Sigmoid colon (tissue), 7 donors: ENCODE results near the gene RASD1. TPM values are rescaled to one million over a fixed set of nuclear protein-coding genes. Genes with fewer than 3 reads are reported as not detected.

ENCODE experiments used
- DNase-seq: peaks from one replicate; pipeline ENCODE4 v3.0.0-alpha.2; 2019
- H3K27ac ChIP-seq, 4 donors: fragments of 200-600 bp; sonication (generic); one replicate each; pipeline ENCODE4 v1.5.1; 2016 to 2019; ENCODE audit warnings: mild to moderate bottlenecking in 1 of 4
- H3K27me3 ChIP-seq, 3 donors: fragments of 200-600 bp; sonication (generic); one replicate each; pipeline ENCODE4 v1.5.1; 2019; ENCODE audit warnings: mild to moderate bottlenecking in 1 of 3
- H3K36me3 ChIP-seq, 4 donors: fragments of 200-600 bp; sonication (generic); one replicate each; pipeline ENCODE4 v1.5.1; 2016 to 2019
- H3K4me1 ChIP-seq, 4 donors: fragments of 200-600 bp; sonication (generic); one replicate each; pipeline ENCODE4 v1.5.1; 2017 to 2019
- H3K4me3 ChIP-seq, 4 donors: fragments of 200-600 bp; sonication (generic); one replicate each; pipeline ENCODE4 v1.5.1; 2017 to 2019; ENCODE audit warnings: mild to moderate bottlenecking in 2 of 4, moderate library complexity in 1 of 4
- H3K9me3 ChIP-seq, 4 donors: fragments of 200-600 bp in 3 of 4; sonication (generic) in 3 of 4; one replicate each; pipeline versions ENCODE4 v1.5.1 to v1.6.1; 2013 to 2019
- CTCF ChIP-seq, 4 experiments: fragments of 450-650 bp in 3 of 4; fragments of 200-600 bp in 1 of 4; IDR thresholded peaks; one replicate each; pipeline ENCODE4 v1.5.1; 2016 to 2019; ENCODE audit warnings: antibody characterized with exemption in 4 of 4, mild to moderate bottlenecking in 3 of 4, moderate library complexity in 2 of 4
- EP300 ChIP-seq, 4 donors: sonication (generic); formaldehyde crosslinking; IDR thresholded peaks; one replicate each; pipeline ENCODE4 v1.6.1; 2017; ENCODE audit warnings: antibody characterized with exemption in 4 of 4
- POLR2A ChIP-seq, 2 donors: fragments of 450-650 bp; IDR thresholded peaks; one replicate each; pipeline ENCODE4 v1.6.1; 2016; ENCODE audit warnings: antibody characterized with exemption in 2 of 2, mild to moderate bottlenecking in 2 of 2, moderate library complexity in 2 of 2
- POLR2AphosphoS5 ChIP-seq, 4 donors: sonication (generic); formaldehyde crosslinking; IDR thresholded peaks; one replicate each; pipeline ENCODE4 v1.6.1; 2017; ENCODE audit warnings: antibody characterized with exemption in 4 of 4
- WGBS, 2 donors: extraction: QIAGEN DNeasy Blood & Tissue Kit; methylation state at CpG; one replicate each; pipeline ENCODE4 v1.1.7; 2013; 5-methylcytosine and 5-hydroxymethylcytosine counted together
- intact Hi-C: fragments of 100-400 bp; cut with DNase I; formaldehyde crosslinking; loops from one replicate; pipeline ENCODE4 v1.15.1; 2023
- polyA plus RNA-seq, 3 donors: library from polyadenylated mRNA; stranded (reverse); fragments of 200-250 nt; gene quantifications; one replicate each; pipeline ENCODE4 v1.2.3, GENCODE V29; 2013
- total RNA-seq, 4 donors: library from RNA; depleted of rRNA; stranded (reverse); fragments of >200 nt; gene quantifications; one replicate each; pipeline ENCODE4 v1.1.0, GENCODE V29; 2016
- donor health status: healthy with polysubstance abuse.
- donor health status: Bipolar disorder and iron deficiency.
- donor health status: healthy.

Gene RASD1
- total and polyA plus RNA-seq, 7 donors, result 5.8 to 40.8 (median 12.5) TPM

DNA sequence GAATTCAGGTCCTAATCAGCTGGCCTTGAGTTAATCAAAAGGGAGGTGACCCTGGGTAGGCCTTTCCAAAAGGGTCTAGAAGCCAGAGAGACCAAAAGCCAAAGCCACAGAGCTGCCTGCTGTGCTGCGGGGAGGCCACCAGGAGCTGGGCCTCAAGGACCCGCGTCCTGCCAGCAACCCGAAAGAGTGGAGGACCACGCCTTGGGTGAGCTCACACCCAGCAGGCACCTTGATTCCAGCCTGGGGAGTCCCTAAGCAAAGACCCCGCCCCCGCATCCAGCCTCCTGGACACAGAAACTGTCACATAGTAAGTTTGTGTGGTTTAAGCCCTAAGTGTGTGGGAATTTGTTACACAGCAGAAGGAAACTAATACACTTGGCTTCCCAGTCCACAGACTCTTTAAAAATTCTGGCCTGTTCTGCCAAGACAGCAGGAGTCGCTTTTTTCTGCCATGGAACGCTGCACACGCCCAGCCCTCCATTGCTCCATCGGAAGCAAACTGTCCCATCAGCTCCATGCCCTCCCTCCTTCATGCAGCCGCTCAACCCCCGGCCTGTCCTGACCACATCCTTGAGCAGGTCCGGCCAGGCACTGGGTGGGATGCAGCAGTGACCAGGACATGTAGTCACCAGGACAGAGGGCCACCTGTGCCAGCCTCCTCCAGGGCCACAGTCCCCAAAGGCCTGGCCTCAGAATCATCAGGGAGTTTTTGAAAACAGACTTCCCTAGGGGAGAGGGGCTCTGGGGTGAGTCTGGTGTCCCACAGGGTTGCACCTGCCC is 20.9 kb upstream of the RASD1 start:
- H3K9me3 ChIP-seq, result no peaks in the 10 kb centered on the region
- TF ChIP-seq POLR2A (IDR thresholded peaks at IDR 0.05), result no peak
- no peak for TF ChIP-seq EP300 (IDR thresholded peaks at IDR 0.05)
- TF ChIP-seq CTCF (IDR thresholded peaks at IDR 0.05), result no peak
- no peak for TF ChIP-seq POLR2AphosphoS5 (IDR thresholded peaks at IDR 0.05)
- H3K4me3 ChIP-seq, result no peak overlapping the region
- H3K4me1 ChIP-seq, result peaks cover 0 to 16% (median 0%) of the 10 kb centered on the region in 4 donors
- H3K27me3 ChIP-seq, result no peaks in the 10 kb centered on the region
- no peaks in the 10 kb centered on the region for H3K36me3 ChIP-seq
- 83 to 93% methylated on average over 14 of the region's 14 CpGs for WGBS, 2 donors
- H3K27ac ChIP-seq, result no peak overlapping the region
- intact Hi-C loops, result no loop called here
- no peak for DNase-seq

DNA sequence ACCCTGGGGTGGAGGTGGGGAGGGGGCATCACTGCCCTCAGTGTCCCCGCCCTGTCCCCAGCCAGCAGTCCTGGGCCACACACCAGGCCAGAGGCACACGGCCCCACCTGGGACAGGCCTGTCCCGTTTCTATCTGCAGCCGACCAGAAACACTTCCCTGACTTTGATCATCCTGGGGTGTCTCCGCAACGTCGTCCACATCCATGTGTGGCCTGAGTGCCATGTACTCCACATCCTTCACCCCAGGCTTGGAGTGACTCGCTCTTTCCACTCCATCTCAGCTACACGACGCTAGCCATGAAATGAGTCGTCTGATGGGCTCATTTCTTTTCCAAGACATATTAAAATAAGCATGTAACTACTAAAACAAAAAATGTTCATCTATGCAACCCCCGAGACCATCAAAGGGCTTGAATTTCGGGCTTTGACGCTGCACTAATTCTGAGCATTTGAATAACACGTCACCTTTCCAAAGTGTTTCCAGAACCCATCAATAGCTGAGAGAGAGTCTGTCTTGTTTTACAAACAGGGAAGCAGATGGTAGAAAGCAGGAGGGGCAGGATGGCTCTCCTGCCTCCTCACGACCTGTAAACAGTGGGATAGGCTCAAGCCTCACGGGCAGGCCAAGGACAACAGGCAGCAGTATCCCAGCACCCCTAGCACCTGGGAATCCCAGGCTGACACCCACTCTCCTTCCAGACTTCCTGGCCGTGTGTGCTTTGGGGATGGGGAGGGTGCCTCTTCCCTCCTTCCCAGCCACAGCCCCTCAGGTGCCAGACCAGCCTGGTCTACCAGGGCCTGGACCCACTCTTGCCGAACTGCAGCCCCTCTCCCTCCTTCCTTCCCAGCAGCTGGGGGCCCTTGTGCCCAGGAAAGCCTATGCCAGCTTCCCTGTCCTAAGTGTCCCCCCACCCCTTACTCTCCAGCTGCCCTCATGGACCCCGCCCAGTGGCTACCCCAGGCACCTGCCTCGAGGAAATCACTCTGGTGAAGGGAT is 20.0 kb upstream of the RASD1 start:
- TF ChIP-seq POLR2AphosphoS5 (IDR thresholded peaks at IDR 0.05) (no peak), EP300 (IDR thresholded peaks at IDR 0.05) (no peak), CTCF (IDR thresholded peaks at IDR 0.05) (no peak), POLR2A (IDR thresholded peaks at IDR 0.05) (no peak)
- H3K36me3 ChIP-seq, result no peaks in the 10 kb centered on the region
- H3K4me1 ChIP-seq, result peaks cover 0 to 16% (median 0%) of the 10 kb centered on the region in 4 donors
- intact Hi-C loops, result no loop called here
- H3K9me3 ChIP-seq, result no peaks in the 10 kb centered on the region
- DNase-seq, result no peak
- WGBS, 2 donors, result 82 to 83% methylated on average over 21 of the region's 21 CpGs
- no peak overlapping the region for H3K4me3 ChIP-seq
- no peaks in the 10 kb centered on the region for H3K27me3 ChIP-seq
- no peak overlapping the region for H3K27ac ChIP-seq

- Histone ChIP-seq H3K4me1 (peaks cover 0 to 16% (median 0%) of the 10 kb centered on the region in 4 donors), H3K9me3 (no peaks in the 10 kb centered on the region), H3K27ac (no peak overlapping the region), H3K4me3 (no peak overlapping the region), H3K36me3 (no peaks in the 10 kb centered on the region), H3K27me3 (no peaks in the 10 kb centered on the region)
- DNase-seq, result no peak
- 91 to 92% methylated on average over 21 of the region's 21 CpGs for WGBS, 2 donors
- intact Hi-C loops, result loop anchor here (5.0 kb wide), 1 partner anchor 52 kb away; no protein-coding TSS in a partner anchor
- TF ChIP-seq POLR2A (IDR thresholded peaks at IDR 0.05) (no peak), EP300 (IDR thresholded peaks at IDR 0.05) (no peak), POLR2AphosphoS5 (IDR thresholded peaks at IDR 0.05) (no peak), CTCF (IDR thresholded peaks at IDR 0.05) (no peak)
Observed at GRCh38 chr17:17514993-17515933, 19.1 kb upstream of the RASD1 start.

- intact Hi-C loops, result loop anchor here (5.0 kb wide), 1 partner anchor 53 kb away; no protein-coding TSS in a partner anchor
- Histone ChIP-seq H3K9me3 (no peaks in the 10 kb centered on the region), H3K36me3 (no peaks in the 10 kb centered on the region), H3K27me3 (no peaks in the 10 kb centered on the region), H3K27ac (no peak overlapping the region), H3K4me1 (peaks cover 0 to 16% (median 0%) of the 10 kb centered on the region in 4 donors), H3K4me3 (no peak overlapping the region)
- WGBS, 2 donors, result 88 to 90% methylated on average over 16 of the region's 16 CpGs
- TF ChIP-seq POLR2A (IDR thresholded peaks at IDR 0.05), result no peak
- no peak for TF ChIP-seq POLR2AphosphoS5 (IDR thresholded peaks at IDR 0.05)
- TF ChIP-seq EP300 (IDR thresholded peaks at IDR 0.05), result no peak
- TF ChIP-seq CTCF (IDR thresholded peaks at IDR 0.05), result no peak
- no peak for DNase-seq
Observed at GRCh38 chr17:17514361-17514992, 18.3 kb upstream of the RASD1 start.
